Gastroesophageal sphincter (tissue), 4 donors: ENCODE data around the gene PDE6A. TPM values are rescaled to one million over a fixed set of nuclear protein-coding genes. Genes with fewer than 3 reads are reported as not detected.
A peak's percentile ranks its signal among the peaks of the same experiment; 100 is the strongest.

Experiments used
- ATAC-seq: fragments of 150-250 bp; one replicate; pipeline ENCODE4 v1.9.1; 2016; ENCODE audit warnings: mild to moderate bottlenecking, moderate library complexity
- H3K27ac ChIP-seq, 4 donors: fragments of 200-600 bp; sonication (generic) in 3 of 4; 1 replicate in 3 of 4; 2 replicates in 1 of 4; pipeline ENCODE4 v1.5.1; 2016 to 2019
- H3K27me3 ChIP-seq: fragments of 200-600 bp; sonication (generic); one replicate; pipeline ENCODE4 v1.5.1; 2019
- H3K36me3 ChIP-seq, 2 donors: fragments of 200-600 bp; sonication (generic); one replicate each; pipeline ENCODE4 v1.5.1; 2019; ENCODE audit warnings: control low read depth in 1 of 2
- H3K4me1 ChIP-seq, 3 donors: fragments of 200-600 bp; sonication (generic); 1 replicate in 2 of 3; 2 replicates in 1 of 3; pipeline ENCODE4 v1.5.1; 2016 to 2019; ENCODE audit warnings: control low read depth in 2 of 3
- H3K4me3 ChIP-seq, 2 donors: fragments of 200-600 bp; sonication (generic); one replicate each; pipeline ENCODE4 v1.5.1; 2019; ENCODE audit warnings: mild to moderate bottlenecking in 1 of 2, moderate library complexity in 1 of 2
- H3K9me3 ChIP-seq, 3 donors: fragments of 200-600 bp; sonication (generic); one replicate each; pipeline ENCODE4 v1.5.1; 2017 to 2019; ENCODE audit warnings: control low read depth in 2 of 3
- CTCF ChIP-seq, 4 experiments: fragments of 200-600 bp in 2 of 4; fragments of 450-650 bp in 2 of 4; sonication (generic) in 1 of 4; IDR thresholded peaks; one replicate each; pipeline ENCODE4 v1.5.1; 2017 to 2019; ENCODE audit warnings: antibody characterized with exemption in 4 of 4, mild to moderate bottlenecking in 2 of 4, moderate library complexity in 2 of 4
- EP300 ChIP-seq: sonication (generic); formaldehyde crosslinking; IDR thresholded peaks from one replicate; pipeline ENCODE4 v1.6.1; 2017; ENCODE audit warnings: antibody characterized with exemption, mild to moderate bottlenecking
- POLR2A ChIP-seq, 2 donors: fragments of 450-650 bp; IDR thresholded peaks; one replicate each; pipeline ENCODE4 v1.6.1; 2017; ENCODE audit warnings: antibody characterized with exemption in 2 of 2, mild to moderate bottlenecking in 2 of 2, moderate library complexity in 1 of 2
- POLR2AphosphoS5 ChIP-seq: sonication (generic); formaldehyde crosslinking; IDR thresholded peaks from one replicate; pipeline ENCODE4 v1.6.1; 2017; ENCODE audit warnings: antibody characterized with exemption
- WGBS, 2 donors: methylation state at CpG; one replicate each; pipeline ENCODE4 v1.1.5; 2018; ENCODE audit warnings: low coverage in 1 of 2; 5-methylcytosine and 5-hydroxymethylcytosine counted together
- total RNA-seq, 4 donors: library from RNA; depleted of rRNA; stranded (reverse); fragments of >200 nt; gene quantifications; one replicate each; pipeline ENCODE4 v1.1.0, GENCODE V29; 2016

Gene PDE6A
- total RNA-seq, 4 donors from 2014 or later, result 0.05 TPM; not detected in 3

GRCh38 chr5:149833116-149833827 lies 111.3 kb downstream of the PDE6A start:
- Histone ChIP-seq H3K27ac (no peak overlapping the region), H3K36me3 (peaks cover 0 to 63% of the 10 kb centered on the region in 2 donors), H3K9me3 (no peaks in the 10 kb centered on the region), H3K4me3 (no peak overlapping the region), H3K4me1 (peaks cover 0 to 10% (median 0%) of the 10 kb centered on the region in 3 donors), H3K27me3 (no peaks in the 10 kb centered on the region)
- WGBS, 2 donors, result 73 to 80% methylated on average over 2 to 12 of the region's 30 CpGs
- no peak for ATAC-seq
- TF ChIP-seq CTCF (IDR thresholded peaks at IDR 0.05) (no peak), POLR2A (IDR thresholded peaks at IDR 0.05) (no peak), POLR2AphosphoS5 (no peak), EP300 (no peak)

GRCh38 chr5:149832636-149833035 lies 112.0 kb downstream of the PDE6A start:
- Histone ChIP-seq H3K4me1 (peaks cover 0 to 17% (median 0%) of the 10 kb centered on the region in 3 donors), H3K9me3 (no peaks in the 10 kb centered on the region), H3K36me3 (peaks cover 0 to 60% of the 10 kb centered on the region in 2 donors), H3K4me3 (no peak overlapping the region), H3K27ac (no peak overlapping the region), H3K27me3 (no peaks in the 10 kb centered on the region)
- no peak for ATAC-seq
- WGBS, 2 donors, result no CpG with 5 or more reads among the region's 12 CpGs
- no peak for TF ChIP-seq EP300
- TF ChIP-seq POLR2A (IDR thresholded peaks at IDR 0.05), result no peak
- no peak for TF ChIP-seq CTCF (IDR thresholded peaks at IDR 0.05)

GRCh38 chr5:149831492-149831891 lies 113.1 kb downstream of the PDE6A start:
- Histone ChIP-seq H3K36me3 (peaks cover 0 to 53% of the 10 kb centered on the region in 2 donors), H3K4me3 (no peak overlapping the region), H3K4me1 (peaks cover 0 to 26% (median 0%) of the 10 kb centered on the region in 3 donors), H3K9me3 (no peaks in the 10 kb centered on the region), H3K27me3 (no peaks in the 10 kb centered on the region), H3K27ac (no peak overlapping the region)
- TF ChIP-seq POLR2A (IDR thresholded peaks at IDR 0.05), result no peak
- TF ChIP-seq EP300, result no peak
- TF ChIP-seq CTCF (IDR thresholded peaks at IDR 0.05), result no peak
- no peak for TF ChIP-seq POLR2AphosphoS5
- no peak for ATAC-seq
- 57 to 60% methylated on average over 1 to 3 of the region's 5 CpGs for WGBS, 2 donors

- TF ChIP-seq POLR2A (IDR thresholded peaks at IDR 0.05), result no peak
- TF ChIP-seq POLR2AphosphoS5, result no peak
- no peak for TF ChIP-seq CTCF (IDR thresholded peaks at IDR 0.05)
- no peak for TF ChIP-seq EP300
- H3K4me3 ChIP-seq, result no peak overlapping the region
- peaks cover 0 to 44% of the 10 kb centered on the region in 2 donors for H3K36me3 ChIP-seq
- WGBS, 2 donors, result no CpG with 5 or more reads among the region's 5 CpGs
- no peak for ATAC-seq
- peaks cover 0 to 35% (median 0%) of the 10 kb centered on the region in 3 donors for H3K4me1 ChIP-seq
- H3K27me3 ChIP-seq, result no peaks in the 10 kb centered on the region
- H3K27ac ChIP-seq, result no peak overlapping the region
- no peaks in the 10 kb centered on the region for H3K9me3 ChIP-seq
These were observed 114.0 kb downstream of the PDE6A start for GRCh38 chr5:149830579-149830978.

GRCh38 chr5:149829954-149830353 lies 114.6 kb downstream of the PDE6A start:
- no peaks in the 10 kb centered on the region for H3K27me3 ChIP-seq
- H3K36me3 ChIP-seq, result peaks cover 0 to 38% of the 10 kb centered on the region in 2 donors
- no peak for TF ChIP-seq POLR2A (IDR thresholded peaks at IDR 0.05)
- TF ChIP-seq CTCF (IDR thresholded peaks at IDR 0.05), result peak in 1 of 4 experiments; percentile 15
- 36 to 82% methylated on average over 1 to 2 of the region's 3 CpGs for WGBS, 2 donors
- H3K27ac ChIP-seq, result no peak overlapping the region
- no peak for ATAC-seq
- H3K9me3 ChIP-seq, result no peaks in the 10 kb centered on the region
- H3K4me3 ChIP-seq, result no peak overlapping the region
- H3K4me1 ChIP-seq, result peaks cover under 1 to 41% (median 2%) of the 10 kb centered on the region in 3 donors
